RWPE2 (cell line): ENCODE data around the gene ABCE1.

Experiments
- ATAC-seq: fragments of 200-7000 bp; cut with Tn5 transposase; 3 replicates; pipeline ENCODE4 v1.9.1; 2021; ENCODE audit warnings: low read depth
- DNase-seq: peaks from one replicate; pipeline ENCODE4 v3.0.0-alpha.2; 2020; ENCODE audit warnings: low spot score
- H3K27ac ChIP-seq: fragments of 450-650 bp; 2 replicates; pipeline ENCODE4 v1.5.1; 2017; ENCODE audit warnings: mild to moderate bottlenecking; ENCODE audit not compliant: poor library complexity, severe bottlenecking
- H3K27me3 ChIP-seq: fragments of 250-450 bp; sonication (Bioruptor Pico); 2 replicates; pipeline ENCODE4 v1.5.1; 2021; ENCODE audit warnings: mild to moderate bottlenecking, moderate library complexity; ENCODE audit not compliant: insufficient read depth, poor library complexity, severe bottlenecking
- H3K36me3 ChIP-seq: fragments of 250-450 bp; sonication (Bioruptor Pico); 2 replicates; pipeline ENCODE4 v1.5.1; 2020; ENCODE audit warnings: low read depth, mild to moderate bottlenecking, moderate library complexity
- H3K4me1 ChIP-seq: fragments of 250-450 bp; sonication (Bioruptor Pico); 2 replicates; pipeline ENCODE4 v1.5.1; 2021; ENCODE audit warnings: mild to moderate bottlenecking, moderate library complexity; ENCODE audit not compliant: insufficient read depth, poor library complexity, severe bottlenecking
- H3K4me3 ChIP-seq: fragments of 250-450 bp; sonication (Bioruptor Pico); 2 replicates; pipeline ENCODE4 v1.5.1; 2021; ENCODE audit warnings: mild to moderate bottlenecking, moderate library complexity; ENCODE audit not compliant: severe bottlenecking
- H3K9me3 ChIP-seq: fragments of 250-450 bp; sonication (Bioruptor Pico); 2 replicates; pipeline ENCODE4 v1.5.1; 2021; ENCODE audit warnings: mild to moderate bottlenecking, moderate library complexity; ENCODE audit not compliant: severe bottlenecking
- CTCF ChIP-seq: fragments of 450-650 bp; IDR thresholded peaks from one replicate; pipeline ENCODE4 v1.5.1; 2017; ENCODE audit warnings: mild to moderate bottlenecking, moderate library complexity; ENCODE audit not compliant: poor library complexity, severe bottlenecking

The ABCE1 gene

DNA sequence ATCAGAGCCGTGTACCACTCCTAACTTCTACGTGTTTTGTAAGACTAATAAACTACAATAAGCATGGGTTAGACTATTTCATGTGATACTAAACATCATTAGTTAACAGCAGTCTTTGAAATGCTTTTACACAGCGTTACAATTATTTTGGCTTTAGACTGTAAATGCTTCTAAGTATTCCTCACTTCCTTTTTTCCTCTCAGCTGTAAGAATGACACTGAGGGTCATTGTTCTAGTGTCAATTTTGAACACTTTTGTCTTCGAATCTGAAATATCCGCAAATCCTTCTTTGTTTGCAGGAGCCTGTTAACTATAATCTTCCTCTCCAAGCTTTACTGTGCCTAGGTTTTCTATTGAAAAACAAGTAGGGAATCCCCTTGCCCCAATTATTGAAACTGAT lies 1.5 kb downstream of the ABCE1 start:
- Histone ChIP-seq H3K27ac (no peak overlapping the region), H3K4me3 (peak overlapping the region; percentile 85), H3K9me3 (no peaks in the 10 kb centered on the region), H3K4me1 (peaks cover 13% of the 10 kb centered on the region), H3K36me3 (peaks cover 68% of the 10 kb centered on the region), H3K27me3 (no peaks in the 10 kb centered on the region)
- ATAC-seq (no peak), DNase-seq (no peak)
- no peak for TF ChIP-seq CTCF

DNA sequence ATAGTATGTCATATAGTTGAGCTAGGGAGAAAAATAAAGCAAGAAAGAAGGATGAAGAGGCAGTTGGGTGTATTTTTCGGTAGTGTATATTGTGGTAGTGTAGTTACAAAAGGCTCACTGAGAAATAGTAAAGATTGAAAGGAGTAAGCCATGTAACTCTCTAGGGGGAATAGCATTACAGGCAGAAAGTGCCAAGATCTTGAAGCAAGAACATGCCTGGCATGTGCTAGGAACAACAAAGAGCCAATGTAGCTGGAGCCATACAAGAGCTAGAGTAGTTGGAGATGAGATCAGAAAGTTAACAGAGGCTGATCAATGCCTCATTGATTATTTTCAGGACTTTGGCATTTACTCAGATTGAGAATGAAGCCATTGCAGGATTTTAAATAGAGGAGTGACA lies 3.0 kb downstream of the ABCE1 start:
- Histone ChIP-seq H3K27me3 (no peaks in the 10 kb centered on the region), H3K36me3 (peaks cover 68% of the 10 kb centered on the region), H3K4me3 (no peak overlapping the region), H3K27ac (no peak overlapping the region), H3K4me1 (peaks cover 13% of the 10 kb centered on the region), H3K9me3 (no peaks in the 10 kb centered on the region)
- no peak for DNase-seq
- no peak for ATAC-seq
- TF ChIP-seq CTCF: no peak

DNA sequence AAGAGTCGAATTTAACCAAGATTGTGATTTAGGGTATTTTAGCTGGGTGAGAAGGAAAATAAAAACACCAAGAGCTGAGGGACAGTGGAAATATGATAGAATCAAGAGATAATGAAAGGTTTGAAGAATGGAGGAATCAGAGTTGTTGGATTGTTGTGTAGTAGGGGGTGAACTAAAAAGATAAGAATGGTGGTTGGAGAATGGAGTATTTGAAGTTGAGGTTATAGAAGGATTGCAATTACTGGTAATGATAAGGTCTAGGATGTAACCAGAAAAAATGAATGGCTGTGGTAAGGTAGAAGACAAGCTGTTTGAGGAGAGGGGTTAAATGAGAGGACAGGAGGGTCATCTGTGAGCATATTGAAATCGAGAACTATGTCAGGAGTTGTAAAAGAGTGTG lies 4.5 kb downstream of the ABCE1 start:
- Histone ChIP-seq H3K9me3 (no peaks in the 10 kb centered on the region), H3K27ac (no peak overlapping the region), H3K4me3 (no peak overlapping the region), H3K27me3 (no peaks in the 10 kb centered on the region), H3K4me1 (peaks cover 13% of the 10 kb centered on the region), H3K36me3 (peaks cover 82% of the 10 kb centered on the region)
- no peak for TF ChIP-seq CTCF
- ATAC-seq (no peak), DNase-seq (no peak)

GRCh38 chr4:145103496-145103895 lies 5.4 kb downstream of the ABCE1 start:
- peaks cover 13% of the 10 kb centered on the region for H3K4me1 ChIP-seq
- ATAC-seq (no peak), DNase-seq (no peak)
- no peaks in the 10 kb centered on the region for H3K27me3 ChIP-seq
- TF ChIP-seq CTCF: no peak
- H3K4me3 ChIP-seq: no peak overlapping the region
- peaks cover 91% of the 10 kb centered on the region for H3K36me3 ChIP-seq
- H3K9me3 ChIP-seq: no peaks in the 10 kb centered on the region
- H3K27ac ChIP-seq: no peak overlapping the region

- TF ChIP-seq CTCF: no peak
- Histone ChIP-seq H3K27ac (no peak overlapping the region), H3K4me1 (no peaks in the 10 kb centered on the region), H3K27me3 (no peaks in the 10 kb centered on the region), H3K9me3 (no peaks in the 10 kb centered on the region), H3K4me3 (no peak overlapping the region), H3K36me3 (peaks cover 94% of the 10 kb centered on the region)
- ATAC-seq (no peak), DNase-seq (no peak)
These were observed 9.0 kb downstream of the ABCE1 start for GRCh38 chr4:145107126-145107525.
